Motor neuron (in vitro differentiated cells): ENCODE results near the gene SSTR4. TPM values are rescaled to one million over a fixed set of nuclear protein-coding genes. Genes with fewer than 3 reads are reported as not detected.

Experiments
- ATAC-seq, 8 experiments: fragments of 200-7000 bp; cut with Tn5 transposase; replicated peaks in 6 of 8; 2 replicates each; pipeline ENCODE4 v1.8.0; 2021; ENCODE audit warnings: mild to moderate bottlenecking in 8 of 8, moderate library complexity in 8 of 8
- H3K27ac ChIP-seq, 2 donors: fragments of 250-450 bp; sonication (Bioruptor Pico); 2 replicates each; pipeline ENCODE4 v1.9.0; 2021; ENCODE audit warnings: antibody characterized with exemption in 2 of 2, mild to moderate bottlenecking in 2 of 2, moderate library complexity in 1 of 2
- H3K4me1 ChIP-seq, 2 donors: fragments of 250-450 bp; sonication (Bioruptor Pico); replicated peaks in 1 of 2; 2 replicates each; pipeline ENCODE4 v1.6.1; 2021; ENCODE audit warnings: antibody characterized with exemption in 2 of 2, mild to moderate bottlenecking in 2 of 2, moderate library complexity in 1 of 2
- H3K4me3 ChIP-seq, 5 donors: fragments of 250-450 bp; sonication (Bioruptor Pico); 2 replicates each; pipeline ENCODE4 v1.9.0; 2021; ENCODE audit warnings: antibody characterized with exemption in 5 of 5, mild to moderate bottlenecking in 5 of 5, moderate library complexity in 4 of 5
- WGBS, 10 experiments: fragments of 450-650 bp; shearing (Covaris generic); methylation state at CpG; one replicate each; pipeline ENCODE4 v1.0.0; 2022; 5-methylcytosine and 5-hydroxymethylcytosine counted together
- in situ Hi-C, 9 experiments: fragments of 400-800 bp; cut with MboI; loops; one replicate each; pipeline ENCODE4 v1.15.0; 2021; ENCODE audit warnings: low sequenced_read_pairs in 9 of 9, low pct_unique_long_range_greater_than_20kb in 2 of 9; ENCODE audit not compliant: unreplicated experiment in 9 of 9
- total RNA-seq, 8 experiments: library from RNA; unstranded; fragments of 300-600 nt; gene quantifications; 2 replicates each; pipeline versions ENCODE4 v1.2.3 to v1.2.4, GENCODE V29; 2022

SSTR4 gene
- total RNA-seq, 8 experiments from 2014 or later: 0.13 to 0.62 (median 0.35) TPM; not detected in 4

- no peaks in the 10 kb centered on the region for H3K4me1 ChIP-seq
- no peak overlapping the region for H3K27ac ChIP-seq
- no peak overlapping the region for H3K4me3 ChIP-seq
- 78% methylated on average over 4 of the region's 11 CpGs; no CpG with 5 or more reads in 9 of the 10 experiments for WGBS, 10 experiments
- in situ Hi-C loops: loop anchor here in 2 of 9 experiments (25.0 kb wide), 1 partner anchor 301 kb away; no protein-coding TSS in a partner anchor
- ATAC-seq: no peak
Observed at GRCh38 chr20:23036371-23036770, 1.3 kb downstream of the SSTR4 start.

- no peak for ATAC-seq
- Histone ChIP-seq H3K4me1 (no peaks in the 10 kb centered on the region), H3K27ac (no peak overlapping the region), H3K4me3 (no peak overlapping the region)
- WGBS, 10 experiments: 14 to 70% (median 43%) methylated on average over 1 to 2 of the region's 3 CpGs; no CpG with 5 or more reads in 3 of the 10 experiments
- in situ Hi-C loops: loop anchor here in 2 of 9 experiments (25.0 kb wide), 1 partner anchor 300 kb away; no protein-coding TSS in a partner anchor
Observed at GRCh38 chr20:23037017-23037481, 1.9 kb downstream of the SSTR4 start.

DNA sequence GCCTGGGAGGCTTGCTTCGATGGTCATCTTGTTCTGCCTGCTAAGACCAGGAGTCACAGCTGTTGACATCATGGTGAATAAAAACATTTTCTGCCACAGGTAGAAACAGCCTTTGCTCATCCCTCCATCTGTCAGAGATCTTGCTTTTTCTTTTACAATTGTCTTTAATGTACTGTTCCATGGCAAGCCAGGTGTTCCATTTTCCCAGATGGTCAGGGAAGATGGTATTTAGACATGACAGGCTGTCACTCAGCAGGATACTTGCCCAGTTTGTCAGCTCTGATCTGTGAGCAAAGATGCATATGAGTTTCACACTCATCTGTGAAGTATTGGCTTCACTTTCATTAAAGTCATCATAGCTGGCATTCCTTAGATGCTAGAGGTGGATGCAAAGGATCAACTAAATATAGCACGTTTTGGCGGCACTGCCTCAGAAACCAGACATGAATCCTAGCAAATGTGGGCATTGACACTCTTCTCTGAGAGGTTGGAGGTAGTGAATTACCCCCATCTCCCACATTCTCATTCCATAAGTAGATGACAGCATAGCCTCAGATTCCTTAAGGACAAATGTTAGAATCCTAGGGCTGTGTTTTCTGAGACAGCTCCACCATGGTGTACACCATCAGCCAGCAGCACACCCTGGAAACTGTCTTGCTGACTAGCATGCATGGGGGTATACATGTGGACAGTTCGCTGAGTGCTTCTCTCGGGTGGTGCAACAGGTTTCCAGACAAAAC lies 4.2 kb downstream of the SSTR4 start:
- in situ Hi-C loops: loop anchor here in 2 of 9 experiments (25.0 kb wide), 1 partner anchor 298 kb away; no protein-coding TSS in a partner anchor
- ATAC-seq: no peak
- Histone ChIP-seq H3K4me3 (no peak overlapping the region), H3K27ac (no peak overlapping the region), H3K4me1 (no peaks in the 10 kb centered on the region)
- 57 to 90% (median 78%) methylated on average over 1 to 5 of the region's 5 CpGs; no CpG with 5 or more reads in 2 of the 10 experiments for WGBS, 10 experiments

- in situ Hi-C loops: loop anchor here in 2 of 9 experiments (25.0 kb wide), 1 partner anchor 297 kb away; no protein-coding TSS in a partner anchor
- ATAC-seq: no peak
- no peak overlapping the region for H3K27ac ChIP-seq
- H3K4me1 ChIP-seq: no peaks in the 10 kb centered on the region
- no peak overlapping the region for H3K4me3 ChIP-seq
- WGBS, 10 experiments: 17 to 100% (median 54%) methylated on average over 1 to 2 of the region's 3 CpGs; no CpG with 5 or more reads in 4 of the 10 experiments
Observed at GRCh38 chr20:23039885-23040508, 4.9 kb downstream of the SSTR4 start.

- in situ Hi-C loops: loop anchor here in 2 of 9 experiments (25.0 kb wide), 1 partner anchor 295 kb away; no protein-coding TSS in a partner anchor
- H3K27ac ChIP-seq: no peak overlapping the region
- H3K4me3 ChIP-seq: no peak overlapping the region
- H3K4me1 ChIP-seq: no peaks in the 10 kb centered on the region
- 0 to 51% (median 23%) methylated on average over 1 to 3 of the region's 3 CpGs for WGBS, 10 experiments
- ATAC-seq: no peak
Observed at GRCh38 chr20:23042270-23042669, 7.2 kb downstream of the SSTR4 start.

DNA sequence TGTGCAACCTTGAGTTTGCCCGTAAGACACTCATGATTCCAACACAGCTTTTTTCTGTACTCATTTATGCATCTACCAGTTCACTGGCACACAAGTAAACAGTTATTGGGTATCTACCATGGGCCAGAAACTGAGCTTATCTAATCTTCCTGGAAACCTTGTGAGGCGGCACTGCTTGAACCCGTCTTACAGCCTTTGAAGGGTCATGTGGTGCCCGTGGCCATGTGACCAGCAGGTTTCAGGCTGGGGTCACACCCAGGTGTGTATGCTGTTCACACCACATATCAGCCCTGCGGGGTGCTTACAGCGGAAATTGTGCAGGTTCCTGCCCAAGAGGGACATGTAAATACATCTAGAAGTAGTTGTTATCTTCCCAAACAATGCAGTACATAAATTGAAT lies 8.3 kb downstream of the SSTR4 start:
- H3K4me3 ChIP-seq: no peak overlapping the region
- in situ Hi-C loops: loop anchor here in 2 of 9 experiments (25.0 kb wide), 1 partner anchor 294 kb away; no protein-coding TSS in a partner anchor
- H3K4me1 ChIP-seq: peaks cover 0 to 1% of the 10 kb centered on the region in 2 donors
- no peak overlapping the region for H3K27ac ChIP-seq
- WGBS, 10 experiments: 68 to 100% (median 86%) methylated on average over 1 to 5 of the region's 6 CpGs; no CpG with 5 or more reads in 2 of the 10 experiments
- ATAC-seq: no peak

DNA sequence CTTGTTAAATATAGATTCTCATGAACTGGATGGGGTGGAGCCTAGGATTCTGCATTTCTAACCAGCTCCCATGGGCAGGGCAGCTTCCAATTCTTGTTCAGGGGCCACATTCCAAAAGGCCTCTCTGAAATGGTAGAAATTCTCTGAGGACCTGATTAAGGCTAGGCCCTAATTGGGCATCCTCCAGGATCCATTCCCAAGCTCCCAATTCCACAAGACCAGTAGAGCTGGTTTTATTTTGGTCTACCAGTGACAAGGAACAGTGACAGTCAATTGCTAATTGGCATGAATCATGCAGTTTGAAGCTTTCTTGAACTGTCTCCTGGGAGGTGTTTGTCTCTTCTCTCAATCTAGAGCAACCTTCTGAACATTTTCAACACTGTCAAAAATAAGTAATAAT lies 11.3 kb downstream of the SSTR4 start:
- no peak for ATAC-seq
- no peak overlapping the region for H3K4me3 ChIP-seq
- peaks cover 0 to 14% of the 10 kb centered on the region in 2 donors for H3K4me1 ChIP-seq
- in situ Hi-C loops: loop anchor here in 2 of 9 experiments (25.0 kb wide), 1 partner anchor 291 kb away; no protein-coding TSS in a partner anchor
- H3K27ac ChIP-seq: no peak overlapping the region

- no peak overlapping the region for H3K4me3 ChIP-seq
- no peak overlapping the region for H3K27ac ChIP-seq
- WGBS, 10 experiments: 44 to 100% (median 66%) methylated on average over 1 to 10 of the region's 13 CpGs; no CpG with 5 or more reads in 1 of the 10 experiments
- ATAC-seq: no peak
- H3K4me1 ChIP-seq: peaks cover 0 to 14% of the 10 kb centered on the region in 2 donors
- in situ Hi-C loops: loop anchor here in 2 of 9 experiments (25.0 kb wide), 1 partner anchor 290 kb away; no protein-coding TSS in a partner anchor
Observed at GRCh38 chr20:23047001-23047737, 12.1 kb downstream of the SSTR4 start.

- WGBS, 10 experiments: 0 to 60% (median 16%) methylated on average over 1 to 29 of the region's 47 CpGs; no CpG with 5 or more reads in 5 of the 10 experiments
- no peak overlapping the region for H3K27ac ChIP-seq
- in situ Hi-C loops: loop anchor here in 2 of 9 experiments (25.0 kb wide), 1 partner anchor 290 kb away; no protein-coding TSS in a partner anchor
- H3K4me1 ChIP-seq: peaks cover 0 to 14% of the 10 kb centered on the region in 2 donors
- no peak for ATAC-seq
- H3K4me3 ChIP-seq: no peak overlapping the region
Observed at GRCh38 chr20:23047738-23048214, 12.7 kb downstream of the SSTR4 start.

DNA sequence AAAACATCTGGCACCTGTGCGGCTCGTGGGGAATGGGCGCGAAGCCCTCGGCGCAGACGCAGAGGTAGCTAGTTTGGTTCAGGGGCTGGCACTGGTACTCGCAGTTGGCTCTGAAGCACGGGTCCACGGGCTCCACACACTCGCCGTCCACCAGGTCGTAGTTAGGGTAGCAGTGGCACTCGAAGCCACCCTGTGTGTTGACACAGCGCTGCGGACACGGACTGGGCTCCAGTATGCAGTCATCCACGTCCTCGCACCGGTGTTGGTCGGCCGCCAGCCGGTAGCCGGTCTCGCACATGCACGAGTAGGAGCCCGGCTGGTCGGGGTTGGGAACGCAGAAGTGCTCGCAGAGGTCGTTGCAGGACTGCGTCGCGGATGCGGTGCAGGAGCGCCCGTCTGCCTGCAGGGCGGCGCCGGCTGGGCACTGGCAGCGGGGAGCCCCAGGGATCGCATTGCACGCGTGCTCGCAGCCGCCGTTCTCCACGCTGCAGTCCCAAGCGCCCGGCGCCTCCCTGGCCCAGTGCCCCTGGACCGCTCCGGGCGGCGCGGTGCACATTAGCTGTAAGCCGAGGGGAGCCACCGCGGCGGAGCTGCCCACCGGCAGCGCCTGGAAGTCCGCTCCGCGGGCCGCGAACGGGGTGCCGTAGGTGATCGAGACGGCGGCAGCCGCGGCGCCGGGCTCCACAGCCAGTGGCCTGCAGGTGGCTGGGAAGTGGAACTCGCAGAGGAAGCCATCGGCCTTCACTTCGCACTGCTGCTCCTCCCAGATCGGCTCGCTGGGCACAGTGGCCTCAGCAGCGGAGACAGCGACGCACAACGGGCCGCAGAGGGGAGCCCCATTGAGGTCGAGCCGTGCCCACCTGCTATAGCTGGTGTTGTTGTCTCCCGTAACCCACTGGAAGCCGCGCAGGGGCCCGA lies 13.4 kb downstream of the SSTR4 start:
- ATAC-seq: peak; percentile 8 to 61 (median 42)
- in situ Hi-C loops: loop anchor here in 2 of 9 experiments (25.0 kb wide), 1 partner anchor 289 kb away; no protein-coding TSS in a partner anchor
- Histone ChIP-seq H3K4me3 (peak overlapping the region; percentile 14 to 28 (median 24)), H3K27ac (no peak overlapping the region), H3K4me1 (peaks cover 0 to 14% of the 10 kb centered on the region in 2 donors)
- 0 to 6% (median 0%) methylated on average over 2 to 18 of the region's 92 CpGs; no CpG with 5 or more reads in 5 of the 10 experiments for WGBS, 10 experiments

DNA sequence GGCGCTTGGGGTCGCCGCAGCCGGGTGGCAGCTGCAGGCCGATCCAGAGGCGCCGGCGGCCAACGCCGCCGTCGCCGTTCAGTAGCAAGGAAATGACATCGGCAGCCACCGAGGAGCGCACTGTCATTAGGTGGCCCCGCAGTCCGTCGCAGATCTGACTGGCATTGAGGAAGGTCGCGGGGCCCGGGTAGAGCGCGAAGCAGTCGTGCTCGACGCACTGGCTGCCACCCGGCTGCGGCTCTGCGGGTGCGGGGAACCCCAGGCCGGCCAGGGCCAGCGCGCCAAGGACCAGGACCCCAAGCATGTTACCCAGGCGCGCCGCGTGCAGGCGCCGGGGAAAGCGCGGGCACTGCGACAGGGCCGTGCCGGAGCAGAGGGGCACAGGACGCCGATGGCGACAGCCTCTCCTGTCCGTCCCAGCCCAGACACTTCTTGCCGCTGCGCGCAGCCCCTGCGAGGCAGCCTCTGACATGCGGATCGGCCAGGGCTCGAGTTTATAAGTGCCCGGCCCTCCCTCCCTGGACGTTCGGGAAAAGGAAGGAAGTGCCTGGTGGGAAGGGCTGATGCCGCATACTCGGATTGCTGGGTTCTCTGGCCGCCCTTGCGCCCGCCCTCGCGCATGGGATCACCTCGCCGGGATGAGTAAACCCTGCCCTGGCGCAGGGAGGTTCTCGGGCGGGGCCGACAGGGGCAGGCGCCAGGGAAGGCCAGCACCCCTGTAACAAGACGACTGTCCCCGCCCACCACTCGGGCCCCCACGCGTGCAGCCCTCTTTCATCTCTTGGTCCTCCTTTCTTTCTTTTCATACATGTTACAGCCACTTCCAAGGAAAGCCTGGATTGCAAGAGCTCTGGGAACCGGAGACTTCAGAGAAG lies 14.3 kb downstream of the SSTR4 start, which contains the start of gene THBD:
THBD (minus strand) TSS at position 472 of the 875 bp plus-strand sequence; CDS start at position 304, 168 bp downstream.
- Histone ChIP-seq H3K4me3 (peak within 1 kb of the TSS; percentile 14 to 28 (median 24)), H3K27ac (no peak within 1 kb of the TSS), H3K4me1 (peaks cover 0 to 14% of the 10 kb centered on the region in 2 donors)
- in situ Hi-C loops: loop anchor here in 3 of 9 experiments (10.0 to 25.0 kb wide), 3 partner anchors 185 to 295 kb away; no protein-coding TSS in a partner anchor
- peak; percentile 37 to 69 (median 45) for ATAC-seq
- whole genome bisulfite sequencing, 10 experiments: 0% methylated on average over 1 to 4 of the region's 79 CpGs; no CpG with 5 or more reads in 8 of the 10 experiments
